IPS-18a (cell line): ENCODE results near the gene NKX2-3.

Experiments
- H3K27ac ChIP-seq: one replicate; pipeline ENCODE4 v1.5.1; 2013; ENCODE audit warnings: low read length
- H3K27me3 ChIP-seq: one replicate; pipeline ENCODE4 v1.6.1; 2013; ENCODE audit warnings: mild to moderate bottlenecking, low read length; ENCODE audit not compliant: control insufficient read depth, insufficient read depth
- H3K36me3 ChIP-seq: one replicate; pipeline ENCODE4 v1.6.1; 2013; ENCODE audit warnings: low read depth, low read length; ENCODE audit not compliant: control insufficient read depth
- H3K4me1 ChIP-seq: one replicate; pipeline ENCODE4 v1.6.1; 2013; ENCODE audit warnings: low read depth, low read length; ENCODE audit not compliant: control insufficient read depth
- H3K4me3 ChIP-seq: one replicate; pipeline ENCODE4 v1.5.1; 2013; ENCODE audit warnings: low read length
- H3K9ac ChIP-seq: one replicate; pipeline ENCODE4 v1.6.1; 2013; ENCODE audit warnings: mild to moderate bottlenecking, low read length, moderate library complexity
- H3K9me3 ChIP-seq: one replicate; pipeline ENCODE4 v1.6.1; 2013; ENCODE audit warnings: low read depth, low read length; ENCODE audit not compliant: control insufficient read depth

The NKX2-3 gene

GRCh38 chr10:99532687-99533495 is at the start of gene NKX2-3:
Gene NKX2-3 (plus strand): TSS chr10:99532942. CDS start chr10:99533132, 190 bp downstream.
- Histone ChIP-seq H3K36me3 (no peaks in the 10 kb centered on the region), H3K4me3 (no peak within 1 kb of the TSS), H3K9me3 (peaks cover 8% of the 10 kb centered on the region), H3K9ac (no peak within 1 kb of the TSS), H3K4me1 (peaks cover 4% of the 10 kb centered on the region), H3K27ac (no peak within 1 kb of the TSS), H3K27me3 (peaks cover 100% of the 10 kb centered on the region)

GRCh38 chr10:99484626-99485581 is 47.8 kb upstream of the NKX2-3 start:
- H3K27ac ChIP-seq, result no peak overlapping the region
- no peaks in the 10 kb centered on the region for H3K4me1 ChIP-seq
- no peak overlapping the region for H3K4me3 ChIP-seq
- no peaks in the 10 kb centered on the region for H3K9me3 ChIP-seq
- H3K9ac ChIP-seq, result no peak overlapping the region
- H3K36me3 ChIP-seq, result no peaks in the 10 kb centered on the region
- H3K27me3 ChIP-seq, result peaks cover 17% of the 10 kb centered on the region

- no peak overlapping the region for H3K9ac ChIP-seq
- no peaks in the 10 kb centered on the region for H3K36me3 ChIP-seq
- no peak overlapping the region for H3K27ac ChIP-seq
- no peaks in the 10 kb centered on the region for H3K4me1 ChIP-seq
- no peaks in the 10 kb centered on the region for H3K9me3 ChIP-seq
- H3K27me3 ChIP-seq, result peaks cover 32% of the 10 kb centered on the region
- H3K4me3 ChIP-seq, result no peak overlapping the region
Measured at GRCh38 chr10:99487125-99487807, 45.5 kb upstream of the NKX2-3 start.

GRCh38 chr10:99489271-99489670 is 43.5 kb upstream of the NKX2-3 start:
- Histone ChIP-seq H3K4me1 (no peaks in the 10 kb centered on the region), H3K27me3 (peaks cover 32% of the 10 kb centered on the region), H3K36me3 (no peaks in the 10 kb centered on the region), H3K9ac (no peak overlapping the region), H3K4me3 (no peak overlapping the region), H3K9me3 (no peaks in the 10 kb centered on the region), H3K27ac (no peak overlapping the region)

GRCh38 chr10:99497343-99498025 is 35.3 kb upstream of the NKX2-3 start:
- no peak overlapping the region for H3K4me3 ChIP-seq
- no peak overlapping the region for H3K27ac ChIP-seq
- H3K36me3 ChIP-seq, result no peaks in the 10 kb centered on the region
- peaks cover 15% of the 10 kb centered on the region for H3K27me3 ChIP-seq
- no peaks in the 10 kb centered on the region for H3K9me3 ChIP-seq
- H3K4me1 ChIP-seq, result no peaks in the 10 kb centered on the region
- H3K9ac ChIP-seq, result no peak overlapping the region

- peaks cover 46% of the 10 kb centered on the region for H3K27me3 ChIP-seq
- no peaks in the 10 kb centered on the region for H3K36me3 ChIP-seq
- no peaks in the 10 kb centered on the region for H3K9me3 ChIP-seq
Measured at GRCh38 chr10:99506416-99506815, 26.3 kb upstream of the NKX2-3 start.

GRCh38 chr10:99507265-99507664 is 25.5 kb upstream of the NKX2-3 start:
- H3K9me3 ChIP-seq, result no peaks in the 10 kb centered on the region
- no peak overlapping the region for H3K4me3 ChIP-seq
- H3K9ac ChIP-seq, result no peak overlapping the region

More at GRCh38 chr10:99506416-99506815, 26.3 kb upstream of the NKX2-3 start:
- H3K27ac ChIP-seq, result no peak overlapping the region
- H3K4me1 ChIP-seq, result no peaks in the 10 kb centered on the region
- H3K4me3 ChIP-seq, result no peak overlapping the region
- H3K9ac ChIP-seq, result no peak overlapping the region

GRCh38 chr10:99513061-99513460 is 19.7 kb upstream of the NKX2-3 start:
- no peak overlapping the region for H3K9ac ChIP-seq
- H3K4me3 ChIP-seq, result no peak overlapping the region
- no peak overlapping the region for H3K27ac ChIP-seq
- no peaks in the 10 kb centered on the region for H3K9me3 ChIP-seq
- no peaks in the 10 kb centered on the region for H3K36me3 ChIP-seq
- H3K4me1 ChIP-seq, result no peaks in the 10 kb centered on the region
- peaks cover 83% of the 10 kb centered on the region for H3K27me3 ChIP-seq

More at GRCh38 chr10:99507265-99507664, 25.5 kb upstream of the NKX2-3 start:
- no peak overlapping the region for H3K27ac ChIP-seq
- H3K4me1 ChIP-seq, result no peaks in the 10 kb centered on the region
- no peaks in the 10 kb centered on the region for H3K36me3 ChIP-seq
- H3K27me3 ChIP-seq, result peaks cover 54% of the 10 kb centered on the region

GRCh38 chr10:99519690-99520039 is 13.1 kb upstream of the NKX2-3 start:
- H3K27me3 ChIP-seq, result peaks cover 100% of the 10 kb centered on the region
- no peaks in the 10 kb centered on the region for H3K36me3 ChIP-seq
- no peak overlapping the region for H3K9ac ChIP-seq
- no peaks in the 10 kb centered on the region for H3K9me3 ChIP-seq
- H3K4me1 ChIP-seq, result peaks cover 14% of the 10 kb centered on the region
- peak overlapping the region; percentile 29 for H3K4me3 ChIP-seq
- no peak overlapping the region for H3K27ac ChIP-seq

- H3K27me3 ChIP-seq, result peaks cover 100% of the 10 kb centered on the region
- H3K36me3 ChIP-seq, result no peaks in the 10 kb centered on the region
- peaks cover 19% of the 10 kb centered on the region for H3K4me1 ChIP-seq
- H3K9me3 ChIP-seq, result no peaks in the 10 kb centered on the region
- H3K27ac ChIP-seq, result no peak overlapping the region
- peak overlapping the region; percentile 29 for H3K4me3 ChIP-seq
- H3K9ac ChIP-seq, result no peak overlapping the region
Measured at GRCh38 chr10:99520040-99520846, 12.5 kb upstream of the NKX2-3 start.
